ENCODE measurements around the gene RPUSD3. TPM values are rescaled to one million over a fixed set of nuclear protein-coding genes. Genes with fewer than 3 reads are reported as not detected.

Gene RPUSD3
- total and polyA plus RNA-seq, 2 donors (not counting 3 experiments of a cell fraction or from before 2014, with no cell fraction given): 38.9 to 56.6 TPM

- Histone ChIP-seq H3K4me3 (replicated peaks in 1 of 3; ENCODE audit: insufficient read depth in 1 of 3, low read depth in 1 of 3, low read length in 3 of 3) (no peak overlapping the region), H3K4me1 (ENCODE audit: control insufficient read depth, extremely low read depth, insufficient read depth, low read length) (peaks cover 7% of the 10 kb centered on the region), H2AFZ (ENCODE audit: low read depth, low read length) (no peak overlapping the region), H3K27me3 (ENCODE audit: control insufficient read depth in 2 of 2, insufficient read depth in 2 of 2, low read length in 2 of 2) (no peaks in the 10 kb centered on the region), H4K20me1 (replicated peaks; ENCODE audit: control insufficient read depth, extremely low read depth, insufficient read depth, low read length) (no peaks in the 10 kb centered on the region), H3K79me2 (ENCODE audit: control insufficient read depth, insufficient read depth, low read length) (no peaks in the 10 kb centered on the region), H3K9me1 (replicated peaks; ENCODE audit: control insufficient read depth, extremely low read depth, insufficient read depth, low read length) (no peaks in the 10 kb centered on the region), H3K9me3 (replicated peaks; ENCODE audit: control insufficient read depth, insufficient read depth, low read length) (no peaks in the 10 kb centered on the region), H3K4me2 (ENCODE audit: insufficient read depth, low read length) (no peak overlapping the region), H3K9ac (replicated peaks; ENCODE audit: extremely low read depth, insufficient read depth, low read length) (no peak overlapping the region), H3K36me3 (ENCODE audit: control insufficient read depth in 2 of 2, extremely low read depth in 1 of 2, insufficient read depth in 2 of 2, low read length in 2 of 2) (no peaks in the 10 kb centered on the region), H3K27ac (ENCODE audit: insufficient read depth, low read depth, low read length) (no peak overlapping the region)
- DNase-seq (ENCODE audit: low read depth, low spot score): no peak
- intact Hi-C loops (cut with micrococcal nuclease): no loop called here
- dilution Hi-C loops (cut with MboI; ENCODE audit: extremely low pct_ligation_motif_present, low sequenced_read_pairs): no loop called here
- CTCF ChIA-PET: no interaction called here
- no peak for FAIRE-seq
- POLR2A ChIA-PET: interaction anchor here (0.8 kb wide), 1 partner anchor 399 kb away, joined by 5 read pairs; no protein-coding TSS in a partner anchor
- BruUV-seq (replicated peaks): no TSS peak
- no peak for TF ChIP-seq JUN (IDR thresholded peaks at IDR 0.05; ENCODE audit: borderline replicate concordance, insufficient read depth, insufficient read length, low read depth)
- no peak for TF ChIP-seq CTCF (IDR thresholded peaks at IDR 0.05; ENCODE audit: extremely low read depth in 1 of 2, insufficient read depth in 1 of 2, low read depth in 1 of 2, low read length in 2 of 2)
- TF ChIP-seq EZH2 (IDR thresholded peaks at IDR 0.05; ENCODE audit: borderline replicate concordance, low read depth, low read length, severe bottlenecking): no peak
- TF ChIP-seq MYC (IDR thresholded peaks at IDR 0.05; ENCODE audit: low read depth, low read length): no peak
- TF ChIP-seq POLR2AphosphoS5 (IDR thresholded peaks at IDR 0.05; ENCODE audit: insufficient read depth, low read depth, low read length): no peak
- no peak for TF ChIP-seq POLR2A (IDR thresholded peaks at IDR 0.05; ENCODE audit: low read depth, low read length)
- TF ChIP-seq FOS (IDR thresholded peaks at IDR 0.05; ENCODE audit: borderline replicate concordance, insufficient read depth, low read length): no peak
- TF ChIP-seq GATA2 (IDR thresholded peaks at IDR 0.05; ENCODE audit: insufficient read depth, insufficient read length, low read depth, low read length): no peak
- no peak for TF ChIP-seq MAX (IDR thresholded peaks at IDR 0.05; ENCODE audit: insufficient read depth, insufficient read length)
These were observed 37.6 kb upstream of the RPUSD3 start for GRCh38 chr3:9881441-9881840.

Data from endothelial cell of umbilical vein (primary cell).